ENCODE measurements around the gene VEZT.

DNA sequence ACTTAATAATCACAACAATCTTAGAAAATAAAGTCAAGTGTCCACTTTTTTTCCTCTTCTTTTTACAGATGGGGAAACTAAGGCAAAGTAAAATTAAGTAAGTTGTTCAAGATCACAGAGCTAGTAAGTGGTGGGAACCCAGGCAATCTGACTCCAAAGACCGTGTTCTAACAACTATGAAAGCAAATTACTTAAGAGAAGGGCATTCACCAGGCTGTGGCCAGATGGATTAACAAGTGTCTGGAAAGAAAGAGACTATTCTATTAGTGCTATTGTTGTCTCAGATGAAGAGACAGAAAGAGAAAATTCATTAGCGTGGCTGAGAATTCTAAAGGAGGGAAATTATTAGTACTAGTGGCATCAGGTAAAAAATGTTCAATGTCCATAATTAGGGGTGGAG, 48.9 kb upstream of the VEZT start:
- TF ChIP-seq, protein P1, sequence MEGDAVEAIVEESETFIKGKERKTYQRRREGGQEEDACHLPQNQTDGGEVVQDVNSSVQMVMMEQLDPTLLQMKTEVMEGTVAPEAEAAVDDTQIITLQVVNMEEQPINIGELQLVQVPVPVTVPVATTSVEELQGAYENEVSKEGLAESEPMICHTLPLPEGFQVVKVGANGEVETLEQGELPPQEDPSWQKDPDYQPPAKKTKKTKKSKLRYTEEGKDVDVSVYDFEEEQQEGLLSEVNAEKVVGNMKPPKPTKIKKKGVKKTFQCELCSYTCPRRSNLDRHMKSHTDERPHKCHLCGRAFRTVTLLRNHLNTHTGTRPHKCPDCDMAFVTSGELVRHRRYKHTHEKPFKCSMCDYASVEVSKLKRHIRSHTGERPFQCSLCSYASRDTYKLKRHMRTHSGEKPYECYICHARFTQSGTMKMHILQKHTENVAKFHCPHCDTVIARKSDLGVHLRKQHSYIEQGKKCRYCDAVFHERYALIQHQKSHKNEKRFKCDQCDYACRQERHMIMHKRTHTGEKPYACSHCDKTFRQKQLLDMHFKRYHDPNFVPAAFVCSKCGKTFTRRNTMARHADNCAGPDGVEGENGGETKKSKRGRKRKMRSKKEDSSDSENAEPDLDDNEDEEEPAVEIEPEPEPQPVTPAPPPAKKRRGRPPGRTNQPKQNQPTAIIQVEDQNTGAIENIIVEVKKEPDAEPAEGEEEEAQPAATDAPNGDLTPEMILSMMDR (IDR thresholded peaks at IDR 0.05; ENCODE audit: low read depth, low read length, missing input control), result no peak
- TF ChIP-seq GABPA (IDR thresholded peaks at IDR 0.05 in 1 of 2, conservative IDR thresholded peaks at IDR 0.05 in 1 of 2) (no peak), JUND (IDR thresholded peaks at IDR 0.05) (no peak), FOXA1 (IDR thresholded peaks at IDR 0.05) (no peak)

Measured in liver (tissue), 3 donors.